NCI-H510A (cell line): Measurements from ENCODE around the gene RNU1-3.

Source experiments
- DNase-seq: peaks from one replicate; lab custom pipeline; 2025; lab: John Stamatoyannopoulos, UW

RNU1-3 gene

DNA sequence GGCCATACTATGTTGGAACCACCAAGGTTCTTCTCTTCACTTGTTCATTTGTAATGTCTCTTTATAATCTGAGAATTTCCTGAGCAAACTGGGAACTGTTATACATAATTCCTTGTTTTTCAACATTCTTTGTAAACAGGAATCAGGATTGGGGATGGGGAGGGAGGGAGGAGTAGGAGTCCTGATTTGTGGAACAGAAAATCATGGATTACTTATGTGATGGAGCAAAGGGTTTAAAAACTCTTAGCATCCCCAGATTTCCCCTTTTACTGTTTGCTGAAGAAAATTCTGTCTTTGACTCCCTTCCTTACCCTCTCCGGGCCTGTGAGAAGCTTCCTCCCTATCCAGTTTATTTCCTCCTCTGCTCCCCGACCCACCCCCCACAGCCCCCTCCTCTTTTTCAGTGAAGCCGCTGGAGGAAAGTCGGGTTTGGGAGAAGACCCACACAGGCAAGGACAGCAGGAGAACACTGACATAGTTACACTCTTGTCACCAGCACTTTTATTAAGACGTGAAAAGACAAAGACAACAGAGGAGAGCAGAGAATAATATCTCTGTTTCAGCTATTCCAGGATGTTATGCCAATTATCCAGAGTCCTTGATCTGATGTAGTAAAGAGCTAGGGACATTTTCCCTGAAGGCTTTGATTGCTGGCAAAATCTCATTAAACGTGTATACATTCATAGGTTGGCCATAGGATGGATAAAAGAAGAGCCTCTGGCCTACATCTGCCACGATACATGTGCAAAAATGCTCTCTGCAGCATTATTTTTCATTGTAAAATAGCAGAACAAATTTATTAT, 48.8 kb downstream of the RNU1-3 start:
- DNase-seq = no peak

DNA sequence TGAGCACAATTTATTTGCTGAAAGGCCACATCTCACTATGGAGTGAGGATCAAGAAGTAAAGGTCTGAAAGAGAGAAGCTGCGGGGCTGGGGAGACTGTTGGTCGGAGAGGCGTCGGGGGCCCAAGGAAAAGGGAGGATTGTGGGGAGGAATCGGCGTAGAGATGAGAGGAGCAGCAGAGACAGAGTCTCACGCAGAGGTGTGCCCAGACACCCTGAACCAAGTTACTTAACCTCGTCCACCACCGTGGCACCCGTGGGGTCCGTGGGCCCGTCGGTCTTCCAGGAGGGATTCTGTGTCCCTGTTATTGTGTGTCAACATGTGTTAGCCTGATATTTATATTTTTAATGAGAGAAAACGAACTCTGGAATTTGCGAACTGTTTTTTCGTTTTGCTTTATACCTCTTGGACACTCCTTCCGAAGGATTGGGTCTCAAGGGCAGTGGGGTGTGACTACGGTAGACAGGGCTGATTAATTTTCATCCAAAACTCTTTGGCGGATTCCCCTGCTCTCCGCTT, 49.6 kb downstream of the RNU1-3 start:
- no peak for DNase-seq
